Measurements from ENCODE around the gene ANKRA2. TPM values are rescaled to one million over a fixed set of nuclear protein-coding genes. Genes with fewer than 3 reads are reported as not detected.
"Not testable (repeated sequence)": the region's sequence is repeated elsewhere in the genome, so short reads cannot be mapped to it uniquely, and the experiment has no call there.

The ANKRA2 gene
- total RNA-seq, 2 donors from 2014 or later = 17.5 to 18.3 TPM

DNA sequence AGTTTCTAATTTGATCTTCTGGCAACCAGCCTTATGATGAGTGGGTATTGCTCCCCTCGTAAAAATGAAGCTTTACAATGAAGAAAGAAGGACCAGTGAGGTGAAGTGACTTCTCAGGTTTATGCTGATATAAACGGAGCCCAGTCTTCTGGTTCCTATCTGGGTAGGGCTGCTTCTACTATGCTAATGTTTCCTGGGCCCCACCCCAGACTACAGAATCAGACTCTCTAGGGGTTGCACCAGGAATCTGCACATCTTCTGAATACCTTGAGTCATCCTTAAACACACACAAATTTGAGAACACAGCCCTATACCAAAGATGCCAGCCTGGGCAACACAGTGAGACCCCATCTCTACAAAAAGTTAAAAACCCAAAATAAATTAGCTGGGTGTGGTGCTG lies 51.0 kb downstream of the ANKRA2 start:
- TF ChIP-seq CTCF (IDR thresholded peaks at IDR 0.05) = no peak
- intact Hi-C loops (cut with DNase I) = no loop called here
- Histone ChIP-seq H3K27me3 (no peaks in the 10 kb centered on the region), H3K27ac (peak overlapping the region; percentile 68), H3K9me3 (no peaks in the 10 kb centered on the region), H3K4me1 (peaks cover 4% of the 10 kb centered on the region), H3K4me3 (no peak overlapping the region), H3K36me3 (no peaks in the 10 kb centered on the region), H3K9ac (ENCODE audit: low read depth in 2 of 2, low read length in 2 of 2) (no peak overlapping the region)
- DNase-seq = no peak

DNA sequence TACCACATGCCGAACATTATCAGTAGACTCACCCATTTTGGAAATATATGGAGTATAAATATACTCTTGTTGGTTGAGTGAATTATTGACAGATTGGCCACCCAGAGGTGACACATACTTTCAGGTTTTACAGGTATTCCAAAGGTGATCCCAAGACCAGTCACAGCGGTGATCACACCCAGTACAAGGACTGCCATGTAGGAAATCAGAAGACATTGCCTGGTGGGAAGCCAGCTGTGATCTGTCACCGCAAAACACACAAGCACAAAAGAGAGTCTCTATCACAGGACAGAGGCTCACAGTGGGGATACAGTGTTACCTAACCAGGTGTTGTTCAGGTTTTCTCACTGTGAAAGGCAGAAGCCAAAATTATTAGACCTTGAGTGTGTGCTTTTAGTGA lies 51.4 kb downstream of the ANKRA2 start:
- H3K4me3 ChIP-seq = no peak overlapping the region
- H3K9ac ChIP-seq (ENCODE audit: low read depth in 2 of 2, low read length in 2 of 2) = no peak overlapping the region
- peak overlapping the region; percentile 68 for H3K27ac ChIP-seq
- H3K4me1 ChIP-seq = peaks cover 4% of the 10 kb centered on the region
- TF ChIP-seq CTCF (IDR thresholded peaks at IDR 0.05) = no peak
- H3K27me3 ChIP-seq = no peaks in the 10 kb centered on the region
- no peaks in the 10 kb centered on the region for H3K9me3 ChIP-seq
- intact Hi-C loops (cut with DNase I) = no loop called here
- DNase-seq = peak; percentile 64
- no peaks in the 10 kb centered on the region for H3K36me3 ChIP-seq

GRCh38 chr5:73508521-73508920 lies 56.9 kb downstream of the ANKRA2 start:
- DNase-seq = not testable (repeated sequence)

GRCh38 chr5:73507062-73507461 lies 58.4 kb downstream of the ANKRA2 start:
- intact Hi-C loops (cut with DNase I) = no loop called here
- DNase-seq = no peak
- Histone ChIP-seq H3K4me1 (no peaks in the 10 kb centered on the region), H3K9ac (ENCODE audit: low read depth in 2 of 2, low read length in 2 of 2) (no peak overlapping the region), H3K4me3 (no peak overlapping the region), H3K27ac (no peak overlapping the region), H3K36me3 (peaks cover 4% of the 10 kb centered on the region), H3K27me3 (no peaks in the 10 kb centered on the region), H3K9me3 (no peaks in the 10 kb centered on the region)
- TF ChIP-seq CTCF (IDR thresholded peaks at IDR 0.05) = no peak

More at GRCh38 chr5:73508521-73508920, 56.9 kb downstream of the ANKRA2 start:
- H3K27me3 ChIP-seq; H3K4me1 ChIP-seq; H3K4me3 ChIP-seq; H3K27ac ChIP-seq; intact Hi-C loops (cut with DNase I); H3K9me3 ChIP-seq; H3K9ac ChIP-seq (ENCODE audit: low read depth in 2 of 2, low read length in 2 of 2); H3K36me3 ChIP-seq: not testable (repeated sequence)

DNA sequence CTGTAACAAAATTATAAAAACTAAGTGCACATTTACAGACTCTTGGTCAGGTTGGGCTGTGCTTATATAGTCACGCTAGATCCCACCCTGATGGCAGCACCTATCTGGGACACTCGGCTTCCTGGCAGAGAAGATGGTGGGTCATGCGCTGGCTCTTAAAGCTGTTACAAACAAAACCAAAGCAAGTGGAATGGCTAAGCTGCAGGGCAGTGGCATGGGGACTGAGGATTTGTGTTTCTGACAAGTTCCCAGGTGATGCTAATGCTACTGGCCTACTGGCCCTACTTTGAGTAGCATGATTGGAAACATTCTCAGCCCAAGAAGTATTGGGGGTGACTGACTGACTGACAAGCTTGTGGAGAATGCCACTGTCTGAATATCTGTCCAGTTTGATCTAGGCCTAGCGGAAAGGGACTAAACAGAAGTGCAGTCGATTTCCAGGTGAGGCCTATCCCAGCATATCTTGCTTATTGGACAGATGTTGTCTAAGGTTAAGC lies 58.9 kb downstream of the ANKRA2 start:
- H3K4me3 ChIP-seq = no peak overlapping the region
- no peak for TF ChIP-seq CTCF (IDR thresholded peaks at IDR 0.05)
- intact Hi-C loops (cut with DNase I) = no loop called here
- H3K4me1 ChIP-seq = no peaks in the 10 kb centered on the region
- H3K27me3 ChIP-seq = no peaks in the 10 kb centered on the region
- no peaks in the 10 kb centered on the region for H3K9me3 ChIP-seq
- DNase-seq = no peak
- peaks cover 4% of the 10 kb centered on the region for H3K36me3 ChIP-seq
- no peak overlapping the region for H3K9ac ChIP-seq (ENCODE audit: low read depth in 2 of 2, low read length in 2 of 2)
- no peak overlapping the region for H3K27ac ChIP-seq

Other genes with a start within 250 kb of the ANKRA2 start
- under 1 TPM; 0.17 to 0.24 TPM for gene FOXD1, start 116.9 kb downstream of the ANKRA2 start, total RNA-seq
- gene BTF3, start 67.2 kb downstream of the ANKRA2 start, total RNA-seq = 100 to 1,000 TPM; 527 to 610 TPM
- 10 to 100 TPM in 1 of 2 donors, 1 to 10 TPM in 1; 9.4 to 13.9 TPM for gene UTP15, start 104 bp upstream of the ANKRA2 start, total RNA-seq
- 1 to 10 TPM; 7.6 to 8.0 TPM for gene ARHGEF28, start 60.6 kb upstream of the ANKRA2 start, total RNA-seq